ENCODE measurements around the gene FCRL2. TPM values are rescaled to one million over a fixed set of nuclear protein-coding genes. Genes with fewer than 3 reads are reported as not detected.
"Not testable (repeated sequence)": the region's sequence is repeated elsewhere in the genome, so short reads cannot be mapped to it uniquely, and the experiment has no call there.

The FCRL2 gene
- total RNA-seq, 4 donors from 2014 or later, result not detected

DNA sequence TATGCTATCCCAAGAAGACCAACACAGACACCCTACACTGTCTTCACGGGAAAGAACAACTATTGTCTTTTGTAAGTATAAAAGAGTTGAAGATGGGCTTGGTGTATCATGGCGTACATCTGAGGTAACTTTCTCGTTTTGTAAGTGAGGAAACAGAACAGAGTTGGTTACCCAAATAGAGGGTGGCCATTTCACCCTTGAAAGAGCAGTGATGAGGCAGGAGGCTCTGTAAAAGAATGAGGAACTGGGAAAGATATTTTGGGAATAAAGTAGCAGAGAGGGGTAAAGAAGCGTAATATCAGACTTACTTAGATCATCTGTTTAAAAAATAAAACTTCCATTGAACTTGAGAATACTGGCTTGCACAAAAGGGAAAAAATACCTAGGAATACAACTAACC, 18.9 kb downstream of the FCRL2 start:
- Histone ChIP-seq H3K27me3 (no peaks in the 10 kb centered on the region), H3K9me3 (no peaks in the 10 kb centered on the region), H3K4me1 (no peaks in the 10 kb centered on the region), H3K36me3 (no peaks in the 10 kb centered on the region), H3K27ac (no peak overlapping the region), H3K4me3 (replicated peaks in 1 of 3) (no peak overlapping the region)
- TF ChIP-seq, protein P1, sequence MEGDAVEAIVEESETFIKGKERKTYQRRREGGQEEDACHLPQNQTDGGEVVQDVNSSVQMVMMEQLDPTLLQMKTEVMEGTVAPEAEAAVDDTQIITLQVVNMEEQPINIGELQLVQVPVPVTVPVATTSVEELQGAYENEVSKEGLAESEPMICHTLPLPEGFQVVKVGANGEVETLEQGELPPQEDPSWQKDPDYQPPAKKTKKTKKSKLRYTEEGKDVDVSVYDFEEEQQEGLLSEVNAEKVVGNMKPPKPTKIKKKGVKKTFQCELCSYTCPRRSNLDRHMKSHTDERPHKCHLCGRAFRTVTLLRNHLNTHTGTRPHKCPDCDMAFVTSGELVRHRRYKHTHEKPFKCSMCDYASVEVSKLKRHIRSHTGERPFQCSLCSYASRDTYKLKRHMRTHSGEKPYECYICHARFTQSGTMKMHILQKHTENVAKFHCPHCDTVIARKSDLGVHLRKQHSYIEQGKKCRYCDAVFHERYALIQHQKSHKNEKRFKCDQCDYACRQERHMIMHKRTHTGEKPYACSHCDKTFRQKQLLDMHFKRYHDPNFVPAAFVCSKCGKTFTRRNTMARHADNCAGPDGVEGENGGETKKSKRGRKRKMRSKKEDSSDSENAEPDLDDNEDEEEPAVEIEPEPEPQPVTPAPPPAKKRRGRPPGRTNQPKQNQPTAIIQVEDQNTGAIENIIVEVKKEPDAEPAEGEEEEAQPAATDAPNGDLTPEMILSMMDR (IDR thresholded peaks at IDR 0.05), result no peak
- no peak for TF ChIP-seq POLR2A (IDR thresholded peaks at IDR 0.05)
- intact Hi-C loops (cut with DNase I), result no loop called here
- DNase-seq, result no peak
- WGBS, 2 donors, result 86 to 88% methylated on average over 4 of the region's 4 CpGs

DNA sequence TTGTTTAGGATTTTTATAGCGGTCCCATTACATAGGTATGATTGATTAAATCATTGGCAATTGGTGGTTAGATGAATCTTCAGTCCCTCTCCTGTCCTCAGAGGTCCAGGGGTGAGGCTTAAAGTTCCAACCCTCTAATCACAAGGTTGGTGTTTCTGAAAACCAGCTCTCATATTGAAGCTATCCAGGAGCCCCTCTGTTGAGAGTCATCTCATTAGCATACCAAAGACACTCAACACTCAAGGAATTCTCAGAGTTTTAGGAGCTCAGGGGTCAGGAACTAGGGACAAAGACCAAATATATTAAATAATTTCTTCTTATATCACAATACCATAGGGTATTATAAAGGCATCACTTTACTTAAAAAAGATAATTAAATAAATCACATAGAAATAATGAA, 23.3 kb downstream of the FCRL2 start:
- Histone ChIP-seq H3K4me1 (no peaks in the 10 kb centered on the region), H3K4me3 (replicated peaks in 1 of 3) (no peak overlapping the region), H3K27ac (no peak overlapping the region), H3K27me3 (no peaks in the 10 kb centered on the region), H3K36me3 (no peaks in the 10 kb centered on the region), H3K9me3 (no peaks in the 10 kb centered on the region)
- intact Hi-C loops (cut with DNase I), result no loop called here
- 73 to 85% methylated on average over 1 of the region's 1 CpG for WGBS, 2 donors
- DNase-seq, result no peak
- no peak for TF ChIP-seq POLR2A (IDR thresholded peaks at IDR 0.05)
- TF ChIP-seq, protein P1 (IDR thresholded peaks at IDR 0.05), result no peak

DNA sequence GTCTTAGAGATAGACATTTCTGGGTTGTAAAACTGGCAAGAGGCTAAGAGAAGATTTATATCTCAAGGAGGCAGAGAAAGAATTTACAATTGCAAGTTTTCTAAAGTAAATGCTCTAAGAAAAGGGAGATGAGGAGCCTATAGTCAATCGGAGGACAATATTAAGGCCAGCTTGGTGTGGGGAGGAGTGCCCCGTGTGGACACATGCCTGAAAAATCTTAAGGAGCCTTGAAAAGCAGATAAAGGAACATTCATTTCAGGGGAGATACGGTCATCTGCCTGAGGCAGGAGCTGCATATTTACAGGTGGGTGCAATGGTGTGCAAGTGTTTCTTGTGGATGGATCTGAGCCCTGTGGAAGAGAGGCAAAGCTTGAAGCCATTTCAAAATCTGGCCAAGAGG, 25.6 kb downstream of the FCRL2 start:
- WGBS, 2 donors, result 54% methylated on average over 3 of the region's 3 CpGs
- H3K27me3 ChIP-seq, result no peaks in the 10 kb centered on the region
- no peaks in the 10 kb centered on the region for H3K4me1 ChIP-seq
- H3K4me3 ChIP-seq (replicated peaks in 1 of 3), result no peak overlapping the region
- TF ChIP-seq, protein P1 (IDR thresholded peaks at IDR 0.05), result no peak
- TF ChIP-seq POLR2A (IDR thresholded peaks at IDR 0.05), result no peak
- DNase-seq, result no peak
- intact Hi-C loops (cut with DNase I), result no loop called here
- no peaks in the 10 kb centered on the region for H3K9me3 ChIP-seq
- no peak overlapping the region for H3K27ac ChIP-seq
- no peaks in the 10 kb centered on the region for H3K36me3 ChIP-seq

DNA sequence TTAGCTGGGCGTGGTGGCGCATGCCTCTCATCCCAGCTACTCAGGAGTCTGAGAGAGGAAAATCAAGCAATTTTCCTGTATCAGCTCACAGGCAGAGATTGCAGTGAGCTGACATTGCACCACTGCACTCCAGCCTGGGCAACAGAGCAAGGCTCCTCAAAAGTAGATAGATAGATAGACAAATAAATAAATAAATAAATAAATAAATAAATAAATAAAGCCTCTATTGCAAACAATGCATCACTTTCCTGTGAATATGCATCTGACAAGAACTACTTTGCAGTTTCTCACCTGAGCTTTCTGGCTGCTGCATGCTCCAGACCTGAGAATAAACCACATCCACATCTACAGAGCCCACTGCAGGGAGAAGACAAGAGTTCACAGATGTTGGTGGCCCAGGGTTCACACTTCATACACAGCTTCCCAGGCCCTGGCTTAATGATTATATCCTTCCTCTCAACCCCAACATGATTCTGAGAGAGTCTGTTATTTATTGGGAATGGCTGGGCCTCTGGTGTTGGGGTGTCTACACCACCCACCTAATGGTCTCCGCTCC, 28.6 kb downstream of the FCRL2 start:
- intact Hi-C loops (cut with DNase I), result no loop called here
- Histone ChIP-seq H3K4me3 (replicated peaks in 1 of 3) (no peak overlapping the region), H3K4me1 (no peaks in the 10 kb centered on the region), H3K27ac (no peak overlapping the region), H3K36me3 (no peaks in the 10 kb centered on the region), H3K27me3 (no peaks in the 10 kb centered on the region), H3K9me3 (no peaks in the 10 kb centered on the region)
- TF ChIP-seq POLR2A (IDR thresholded peaks at IDR 0.05), result no peak
- TF ChIP-seq, protein P1 (IDR thresholded peaks at IDR 0.05), result no peak
- WGBS, 2 donors, result 85 to 87% methylated on average over 3 of the region's 3 CpGs
- no peak for DNase-seq

DNA sequence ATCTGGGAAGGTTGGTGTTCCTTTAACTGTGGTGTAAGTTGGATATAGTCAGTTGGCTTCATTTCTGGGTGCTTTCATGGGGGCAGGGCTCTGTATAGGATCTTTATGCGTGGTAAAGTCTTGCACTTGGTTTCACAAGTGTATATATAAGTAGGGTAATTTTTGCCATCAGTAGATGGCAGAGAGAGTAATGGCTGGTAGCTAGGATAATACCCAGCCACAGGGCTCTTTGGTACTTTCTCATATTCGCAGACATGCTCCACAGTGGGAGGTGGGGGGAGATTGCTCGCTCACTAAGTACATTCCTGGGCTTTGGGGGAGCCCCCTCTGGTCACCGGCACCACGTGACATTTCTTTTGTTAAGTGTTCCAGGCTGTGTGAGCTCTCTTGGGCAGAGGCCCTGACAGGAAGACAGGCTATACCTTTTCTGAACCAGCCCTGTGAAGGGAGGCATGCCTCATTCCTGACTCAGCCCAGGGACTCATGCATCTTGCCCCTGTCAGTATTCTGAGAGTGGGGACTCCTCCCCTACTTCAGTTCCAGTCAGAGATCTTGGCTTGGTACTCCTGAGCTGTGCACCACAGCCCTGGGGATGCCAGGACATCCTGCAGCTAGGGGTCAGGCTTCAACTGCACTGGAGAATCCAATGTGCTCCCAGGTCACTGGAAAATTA, 37.6 kb downstream of the FCRL2 start:
- 55 to 68% methylated on average over 5 of the region's 5 CpGs for WGBS, 2 donors
- H3K4me1 ChIP-seq, result no peaks in the 10 kb centered on the region
- H3K27ac ChIP-seq, result no peak overlapping the region
- no peak for DNase-seq
- H3K27me3 ChIP-seq, result no peaks in the 10 kb centered on the region
- H3K9me3 ChIP-seq, result no peaks in the 10 kb centered on the region
- intact Hi-C loops (cut with DNase I), result no loop called here
- H3K36me3 ChIP-seq, result no peaks in the 10 kb centered on the region
- H3K4me3 ChIP-seq (replicated peaks in 1 of 3), result no peak overlapping the region
- TF ChIP-seq POLR2A (IDR thresholded peaks at IDR 0.05), result no peak
- TF ChIP-seq, protein P1 (IDR thresholded peaks at IDR 0.05), result no peak

DNA sequence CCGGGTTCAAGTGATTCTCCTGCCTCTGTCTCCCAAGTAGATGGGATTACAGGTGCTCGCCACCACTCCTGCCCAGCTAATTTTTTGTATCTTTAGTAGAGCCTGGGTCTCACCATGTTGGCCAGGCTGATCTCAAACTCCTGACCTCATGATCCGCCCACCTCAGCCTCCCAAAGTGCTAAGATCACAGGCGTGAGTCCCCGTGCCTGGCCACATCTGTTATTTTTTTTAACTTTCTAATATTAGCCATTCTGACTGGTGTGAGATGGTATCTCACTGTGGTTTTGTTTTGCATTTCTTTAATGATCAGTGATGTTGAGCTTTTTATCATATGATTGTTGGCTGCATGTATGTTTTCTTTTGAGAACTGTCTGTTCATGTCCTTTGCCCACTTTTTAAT, 40.9 kb downstream of the FCRL2 start:
- H3K4me3 ChIP-seq (replicated peaks in 1 of 3); H3K27ac ChIP-seq; H3K4me1 ChIP-seq; H3K27me3 ChIP-seq; H3K9me3 ChIP-seq; DNase-seq; intact Hi-C loops (cut with DNase I); H3K36me3 ChIP-seq: not testable (repeated sequence)
- WGBS, 2 donors, result 87 to 88% methylated on average over 5 of the region's 5 CpGs
